ENCODE results near the gene KRTAP4-3.

Gene KRTAP4-3

GRCh38 chr17:41186872-41187271, 18.9 kb upstream of the KRTAP4-3 start:
- TF ChIP-seq, protein P1, sequence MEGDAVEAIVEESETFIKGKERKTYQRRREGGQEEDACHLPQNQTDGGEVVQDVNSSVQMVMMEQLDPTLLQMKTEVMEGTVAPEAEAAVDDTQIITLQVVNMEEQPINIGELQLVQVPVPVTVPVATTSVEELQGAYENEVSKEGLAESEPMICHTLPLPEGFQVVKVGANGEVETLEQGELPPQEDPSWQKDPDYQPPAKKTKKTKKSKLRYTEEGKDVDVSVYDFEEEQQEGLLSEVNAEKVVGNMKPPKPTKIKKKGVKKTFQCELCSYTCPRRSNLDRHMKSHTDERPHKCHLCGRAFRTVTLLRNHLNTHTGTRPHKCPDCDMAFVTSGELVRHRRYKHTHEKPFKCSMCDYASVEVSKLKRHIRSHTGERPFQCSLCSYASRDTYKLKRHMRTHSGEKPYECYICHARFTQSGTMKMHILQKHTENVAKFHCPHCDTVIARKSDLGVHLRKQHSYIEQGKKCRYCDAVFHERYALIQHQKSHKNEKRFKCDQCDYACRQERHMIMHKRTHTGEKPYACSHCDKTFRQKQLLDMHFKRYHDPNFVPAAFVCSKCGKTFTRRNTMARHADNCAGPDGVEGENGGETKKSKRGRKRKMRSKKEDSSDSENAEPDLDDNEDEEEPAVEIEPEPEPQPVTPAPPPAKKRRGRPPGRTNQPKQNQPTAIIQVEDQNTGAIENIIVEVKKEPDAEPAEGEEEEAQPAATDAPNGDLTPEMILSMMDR (conservative IDR thresholded peaks at IDR 0.05): no peak
- TF ChIP-seq ZFX (IDR thresholded peaks at IDR 0.05): no peak
- H3K27ac ChIP-seq: no peak overlapping the region

- H3K27ac ChIP-seq: no peak overlapping the region
- TF ChIP-seq, protein P1 (conservative IDR thresholded peaks at IDR 0.05): no peak
- no peak for TF ChIP-seq ZFX (IDR thresholded peaks at IDR 0.05)
Measured at GRCh38 chr17:41185001-41185400, 17.0 kb upstream of the KRTAP4-3 start.

DNA sequence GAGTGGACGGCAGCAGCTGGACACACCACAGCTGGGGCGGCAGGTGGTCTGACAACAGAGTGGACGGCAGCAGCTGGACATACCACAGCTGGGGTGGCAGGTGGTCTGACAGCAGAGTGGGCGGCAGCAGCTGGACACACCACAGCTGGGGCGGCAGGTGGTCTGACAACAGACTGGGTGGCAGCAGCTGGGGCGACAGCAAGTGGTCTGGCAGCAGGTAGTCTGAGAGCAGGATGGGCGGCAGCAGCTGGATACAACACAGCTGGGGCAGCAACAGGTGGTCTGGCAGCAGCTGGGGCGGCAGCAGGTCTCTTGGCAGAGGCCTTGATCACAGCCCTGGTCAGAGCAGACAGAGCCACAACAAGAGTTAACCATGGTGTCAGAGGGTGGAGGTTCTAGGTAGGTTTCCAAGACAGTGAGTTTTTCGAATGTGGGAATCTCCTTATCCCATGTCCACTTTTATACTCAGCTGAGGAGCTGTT, 16.5 kb upstream of the KRTAP4-3 start, which contains the start of gene KRTAP4-1:
Gene KRTAP4-1, minus strand, starts transcription at position 432 of the 482 bp plus-strand sequence. Its CDS starts 57 bp downstream, at position 375.
- TF ChIP-seq, protein P1 (conservative IDR thresholded peaks at IDR 0.05): no peak
- H3K27ac ChIP-seq: no peak within 1 kb of the TSS

- H3K27ac ChIP-seq: no peak overlapping the region
- TF ChIP-seq, protein P1 (conservative IDR thresholded peaks at IDR 0.05): no peak
- TF ChIP-seq ZFX (IDR thresholded peaks at IDR 0.05): no peak
Measured at GRCh38 chr17:41178843-41179616, 11.0 kb upstream of the KRTAP4-3 start.

DNA sequence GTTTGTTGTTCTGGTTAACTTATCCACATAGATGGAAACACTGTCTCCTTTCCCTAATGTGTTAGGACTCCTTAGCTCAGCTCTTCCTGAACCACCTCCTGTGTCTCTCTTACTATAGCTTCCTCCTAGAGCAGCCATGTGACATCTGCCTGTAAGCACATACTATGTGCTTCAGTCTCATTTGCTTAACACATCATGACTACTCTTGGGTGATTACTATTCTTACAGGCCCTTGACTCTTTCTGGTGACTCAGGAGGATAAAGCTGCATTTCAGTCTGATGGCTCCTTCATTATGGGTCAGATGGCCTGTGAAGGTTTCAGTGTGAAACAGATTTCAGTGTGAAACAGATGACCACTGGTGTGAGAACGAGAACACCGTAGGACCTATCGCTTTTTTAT, 10.3 kb upstream of the KRTAP4-3 start:
- no peak for TF ChIP-seq ZFX (IDR thresholded peaks at IDR 0.05)
- TF ChIP-seq, protein P1 (conservative IDR thresholded peaks at IDR 0.05): no peak
- H3K27ac ChIP-seq: no peak overlapping the region

- no peak within 1 kb of the TSS for H3K27ac ChIP-seq
- TF ChIP-seq ZFX (IDR thresholded peaks at IDR 0.05): no peak
- TF ChIP-seq, protein P1 (conservative IDR thresholded peaks at IDR 0.05): no peak
Measured at GRCh38 chr17:41177727-41178271, 9.8 kb upstream of the KRTAP4-3 start, which contains the start of gene KRTAP4-2. Gene KRTAP4-2 (minus strand): TSS chr17:41178221. CDS start chr17:41178164, 57 bp downstream.

- H3K27ac ChIP-seq: no peak overlapping the region
- TF ChIP-seq, protein P1 (conservative IDR thresholded peaks at IDR 0.05): no peak
- TF ChIP-seq ZFX (IDR thresholded peaks at IDR 0.05): no peak
Measured at GRCh38 chr17:41176744-41177387, 8.8 kb upstream of the KRTAP4-3 start.
